CD14-positive monocyte (primary cell): ENCODE data around the gene NTNG1. TPM values are rescaled to one million over a fixed set of nuclear protein-coding genes. Genes with fewer than 3 reads are reported as not detected.

ENCODE experiments used
- DNase-seq, 3 donors: peaks; one replicate each; pipeline ENCODE4 v3.0.0-alpha.2; 2011 to 2022
- H2AFZ ChIP-seq: 2 replicates; pipeline ENCODE4 v1.6.0; 2012; ENCODE audit warnings: mild to moderate bottlenecking, low read depth, low read length, inconsistent platforms; ENCODE audit not compliant: insufficient read depth, poor library complexity, severe bottlenecking
- H3K27ac ChIP-seq, 2 donors: 1 replicate in 1 of 2; 2 replicates in 1 of 2; pipeline ENCODE4 v1.5.1; 2012 to 2013; ENCODE audit warnings: low read length in 2 of 2, control low read depth in 1 of 2, inconsistent platforms in 1 of 2, low read depth in 1 of 2, mild to moderate bottlenecking in 1 of 2
- H3K27me3 ChIP-seq, 2 donors: one replicate each; pipeline versions ENCODE4 v1.6.0 to v1.6.1; 2011 to 2013; ENCODE audit warnings: low read length in 2 of 2; ENCODE audit not compliant: control insufficient read depth in 2 of 2, insufficient read depth in 2 of 2
- H3K36me3 ChIP-seq, 2 donors: replicated peaks in 1 of 2; 1 replicate in 1 of 2; 2 replicates in 1 of 2; pipeline versions ENCODE4 v1.5.1 to v1.6.1; 2012 to 2013; ENCODE audit warnings: low read length in 2 of 2, control low read depth in 1 of 2, inconsistent platforms in 1 of 2, mild to moderate bottlenecking in 1 of 2; ENCODE audit not compliant: insufficient read depth in 2 of 2, control insufficient read depth in 1 of 2
- H3K4me1 ChIP-seq, 2 donors: 1 replicate in 1 of 2; 2 replicates in 1 of 2; pipeline versions ENCODE4 v1.5.1 to v1.6.1; 2012 to 2013; ENCODE audit warnings: low read length in 2 of 2, control low read depth in 1 of 2, inconsistent platforms in 1 of 2, mild to moderate bottlenecking in 1 of 2, moderate library complexity in 1 of 2; ENCODE audit not compliant: insufficient read depth in 2 of 2, control insufficient read depth in 1 of 2
- H3K4me2 ChIP-seq: replicated peaks from 2 replicates; pipeline ENCODE3; 2012; ENCODE audit warnings: low read length, moderate library complexity, mild to moderate bottlenecking; ENCODE audit not compliant: poor library complexity, severe bottlenecking; ENCODE audit errors: extremely low read depth
- H3K4me3 ChIP-seq, 3 experiments: fragments of 200-600 bp in 1 of 3; sonication (generic) in 1 of 3; replicated peaks in 1 of 3; 1 replicate in 2 of 3; 2 replicates in 1 of 3; pipeline ENCODE4 v1.5.1; 2011 to 2013; ENCODE audit warnings: low read length in 3 of 3, mild to moderate bottlenecking in 3 of 3, control low read depth in 2 of 3, low read depth in 2 of 3, inconsistent platforms in 1 of 3, moderate library complexity in 1 of 3
- H3K79me2 ChIP-seq: 2 replicates; pipeline ENCODE4 v1.6.0; 2012; ENCODE audit warnings: mild to moderate bottlenecking, control low read depth, inconsistent platforms, low read length, moderate library complexity; ENCODE audit not compliant: insufficient read depth
- H3K9ac ChIP-seq: 2 replicates; pipeline ENCODE4 v1.6.0; 2017; ENCODE audit warnings: low read length, mild to moderate bottlenecking; ENCODE audit not compliant: insufficient read depth, poor library complexity, severe bottlenecking
- H3K9me3 ChIP-seq, 2 donors: replicated peaks in 1 of 2; 1 replicate in 1 of 2; 2 replicates in 1 of 2; pipeline versions ENCODE4 v1.5.1 to v1.6.1; 2012 to 2013; ENCODE audit warnings: low read length in 2 of 2, control low read depth in 1 of 2; ENCODE audit not compliant: control insufficient read depth in 1 of 2, insufficient read depth in 1 of 2
- H4K20me1 ChIP-seq: 2 replicates; pipeline ENCODE4 v1.6.0; 2012; ENCODE audit warnings: mild to moderate bottlenecking, low read length, control low read depth, moderate library complexity; ENCODE audit not compliant: insufficient read depth
- H3K27ac Mint-ChIP-seq, 7 donors: one replicate each; pipeline ENCODE4 v1.8.0; 2020; ENCODE audit warnings: mild to moderate bottlenecking in 7 of 7, mixed read lengths in 7 of 7, moderate library complexity in 6 of 7, inconsistent platforms in 2 of 7
- H3K27me3 Mint-ChIP-seq, 3 donors: one replicate each; pipeline ENCODE4 v1.8.0; 2021 to 2022; ENCODE audit warnings: low read depth in 3 of 3, mild to moderate bottlenecking in 3 of 3, mixed read lengths in 3 of 3, moderate library complexity in 3 of 3, inconsistent platforms in 1 of 3
- H3K36me3 Mint-ChIP-seq, 2 donors: one replicate each; pipeline ENCODE4 v1.8.0; 2020; ENCODE audit warnings: mixed read lengths in 2 of 2, inconsistent platforms in 1 of 2, mild to moderate bottlenecking in 1 of 2
- H3K4me1 Mint-ChIP-seq: one replicate; pipeline ENCODE4 v1.8.0; 2020; ENCODE audit warnings: mild to moderate bottlenecking, mixed read lengths
- H3K4me3 Mint-ChIP-seq, 2 donors: one replicate each; pipeline ENCODE4 v1.8.0; 2020; ENCODE audit warnings: mild to moderate bottlenecking in 2 of 2, mixed read lengths in 2 of 2, moderate library complexity in 1 of 2
- H3K9me3 Mint-ChIP-seq, 7 donors: one replicate each; pipeline ENCODE4 v1.8.0; 2020 to 2022; ENCODE audit warnings: mixed read lengths in 7 of 7, mild to moderate bottlenecking in 6 of 7, moderate library complexity in 6 of 7, inconsistent platforms in 2 of 7
- WGBS: methylation state at CpG from one replicate; pipeline ENCODE4 v1.1.5; 2013; ENCODE audit warnings: missing lambda C conversion rate; ENCODE audit not compliant: insufficient coverage; 5-methylcytosine and 5-hydroxymethylcytosine counted together
- intact Hi-C, 2 donors: fragments of 100-400 bp; cut with micrococcal nuclease; formaldehyde crosslinking; loops; one replicate each; pipeline versions ENCODE4 v1.15.0 to v1.15.1; 2023
- polyA plus RNA-seq, 3 donors: library from polyadenylated mRNA; depleted of rRNA in 1 of 3; unstranded in 2 of 3; stranded (reverse) in 1 of 3; fragments of 300-500 nt in 2 of 3; fragments of >200 nt in 1 of 3; fragmentation: Illumina TruSeq in 2 of 3; gene quantifications; 1 replicate in 2 of 3; 2 replicates in 1 of 3; pipeline ENCODE4 v1.2.3, GENCODE V29; 2012 to 2021
- TF ChIP-seq, protein P1 (sequence below): fragments of 200-600 bp; IDR thresholded peaks from one replicate; pipeline ENCODE4 v1.8.0; 2022; ENCODE audit warnings: antibody characterized with exemption, mild to moderate bottlenecking

Gene NTNG1
- polyA plus RNA-seq, 3 donors: not detected

DNA sequence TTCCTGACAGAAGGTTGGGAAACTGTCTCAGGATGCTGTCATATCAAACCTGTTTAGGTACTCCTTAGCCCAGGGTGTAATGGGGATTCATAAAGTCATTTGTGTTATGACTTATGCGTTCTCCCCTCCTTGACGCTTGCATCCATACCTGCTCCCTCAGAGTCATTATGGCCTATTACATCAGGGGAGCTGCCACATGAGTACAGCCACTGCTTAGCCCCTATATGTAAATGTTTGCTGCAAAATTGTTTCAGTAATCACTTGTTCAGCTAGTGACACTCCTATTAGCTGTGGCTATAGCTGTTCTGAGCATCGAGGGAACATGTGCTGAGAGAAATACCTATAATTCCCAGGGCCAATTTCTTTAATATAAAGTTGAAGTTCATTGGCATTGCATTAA lies 10.5 kb downstream of the NTNG1 start:
- H2AFZ ChIP-seq: no peak overlapping the region
- peaks cover 0 to 6% (median 0%) of the 10 kb centered on the region in 3 donors for H3K27me3 Mint-ChIP-seq
- WGBS: no CpG with 5 or more reads among the region's 3 CpGs
- H4K20me1 ChIP-seq: no peaks in the 10 kb centered on the region
- intact Hi-C loops: no loop called here
- H3K9ac ChIP-seq: no peak overlapping the region
- H3K4me3 ChIP-seq: no peak overlapping the region
- H3K27me3 ChIP-seq: peaks cover 0 to 3% of the 10 kb centered on the region in 2 donors
- H3K4me1 ChIP-seq: no peaks in the 10 kb centered on the region
- no peak overlapping the region for H3K27ac ChIP-seq
- no peak overlapping the region for H3K4me2 ChIP-seq
- H3K9me3 Mint-ChIP-seq: no peaks in the 10 kb centered on the region
- no peaks in the 10 kb centered on the region for H3K36me3 ChIP-seq
- TF ChIP-seq, protein P1, sequence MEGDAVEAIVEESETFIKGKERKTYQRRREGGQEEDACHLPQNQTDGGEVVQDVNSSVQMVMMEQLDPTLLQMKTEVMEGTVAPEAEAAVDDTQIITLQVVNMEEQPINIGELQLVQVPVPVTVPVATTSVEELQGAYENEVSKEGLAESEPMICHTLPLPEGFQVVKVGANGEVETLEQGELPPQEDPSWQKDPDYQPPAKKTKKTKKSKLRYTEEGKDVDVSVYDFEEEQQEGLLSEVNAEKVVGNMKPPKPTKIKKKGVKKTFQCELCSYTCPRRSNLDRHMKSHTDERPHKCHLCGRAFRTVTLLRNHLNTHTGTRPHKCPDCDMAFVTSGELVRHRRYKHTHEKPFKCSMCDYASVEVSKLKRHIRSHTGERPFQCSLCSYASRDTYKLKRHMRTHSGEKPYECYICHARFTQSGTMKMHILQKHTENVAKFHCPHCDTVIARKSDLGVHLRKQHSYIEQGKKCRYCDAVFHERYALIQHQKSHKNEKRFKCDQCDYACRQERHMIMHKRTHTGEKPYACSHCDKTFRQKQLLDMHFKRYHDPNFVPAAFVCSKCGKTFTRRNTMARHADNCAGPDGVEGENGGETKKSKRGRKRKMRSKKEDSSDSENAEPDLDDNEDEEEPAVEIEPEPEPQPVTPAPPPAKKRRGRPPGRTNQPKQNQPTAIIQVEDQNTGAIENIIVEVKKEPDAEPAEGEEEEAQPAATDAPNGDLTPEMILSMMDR: no peak
- H3K9me3 ChIP-seq: no peaks in the 10 kb centered on the region
- DNase-seq: no peak
- no peak overlapping the region for H3K4me3 Mint-ChIP-seq
- no peak overlapping the region for H3K27ac Mint-ChIP-seq
- no peaks in the 10 kb centered on the region for H3K4me1 Mint-ChIP-seq
- no peaks in the 10 kb centered on the region for H3K79me2 ChIP-seq
- no peaks in the 10 kb centered on the region for H3K36me3 Mint-ChIP-seq

DNA sequence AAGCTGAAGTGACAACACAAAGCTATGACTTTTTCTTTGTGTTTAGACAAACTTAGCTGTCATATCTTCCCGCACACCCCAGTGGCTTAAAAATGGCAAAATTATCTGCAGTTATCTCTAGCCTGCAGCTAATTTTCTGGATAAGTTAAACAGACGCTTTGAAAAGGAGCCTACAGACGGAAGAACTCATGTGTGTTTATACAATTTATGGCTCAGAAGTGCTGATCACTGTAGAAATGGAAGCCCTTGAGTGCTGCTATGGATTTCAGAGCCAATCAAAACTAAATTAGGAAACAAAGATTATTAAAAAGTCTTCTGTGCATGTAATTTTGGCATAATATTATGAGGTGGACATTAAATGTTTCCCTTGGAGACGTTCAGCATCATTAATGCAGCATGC lies 11.6 kb downstream of the NTNG1 start:
- DNase-seq: no peak
- Histone ChIP-seq H3K4me1 (no peaks in the 10 kb centered on the region), H3K9ac (no peak overlapping the region), H3K79me2 (no peaks in the 10 kb centered on the region), H3K36me3 (no peaks in the 10 kb centered on the region), H3K4me2 (no peak overlapping the region), H2AFZ (no peak overlapping the region), H3K4me3 (no peak overlapping the region), H3K27ac (no peak overlapping the region), H3K9me3 (no peaks in the 10 kb centered on the region), H3K27me3 (peaks cover 0 to 3% of the 10 kb centered on the region in 2 donors), H4K20me1 (no peaks in the 10 kb centered on the region)
- no CpG with 5 or more reads among the region's 4 CpGs for WGBS
- Mint-ChIP-seq H3K9me3 (no peaks in the 10 kb centered on the region), H3K4me1 (no peaks in the 10 kb centered on the region), H3K4me3 (no peak overlapping the region), H3K27me3 (peaks cover 0 to 5% (median 2%) of the 10 kb centered on the region in 3 donors), H3K36me3 (no peaks in the 10 kb centered on the region), H3K27ac (no peak overlapping the region)
- TF ChIP-seq, protein P1: no peak
- intact Hi-C loops: no loop called here
